ENCODE data around the gene RFX3.

The RFX3 gene

DNA sequence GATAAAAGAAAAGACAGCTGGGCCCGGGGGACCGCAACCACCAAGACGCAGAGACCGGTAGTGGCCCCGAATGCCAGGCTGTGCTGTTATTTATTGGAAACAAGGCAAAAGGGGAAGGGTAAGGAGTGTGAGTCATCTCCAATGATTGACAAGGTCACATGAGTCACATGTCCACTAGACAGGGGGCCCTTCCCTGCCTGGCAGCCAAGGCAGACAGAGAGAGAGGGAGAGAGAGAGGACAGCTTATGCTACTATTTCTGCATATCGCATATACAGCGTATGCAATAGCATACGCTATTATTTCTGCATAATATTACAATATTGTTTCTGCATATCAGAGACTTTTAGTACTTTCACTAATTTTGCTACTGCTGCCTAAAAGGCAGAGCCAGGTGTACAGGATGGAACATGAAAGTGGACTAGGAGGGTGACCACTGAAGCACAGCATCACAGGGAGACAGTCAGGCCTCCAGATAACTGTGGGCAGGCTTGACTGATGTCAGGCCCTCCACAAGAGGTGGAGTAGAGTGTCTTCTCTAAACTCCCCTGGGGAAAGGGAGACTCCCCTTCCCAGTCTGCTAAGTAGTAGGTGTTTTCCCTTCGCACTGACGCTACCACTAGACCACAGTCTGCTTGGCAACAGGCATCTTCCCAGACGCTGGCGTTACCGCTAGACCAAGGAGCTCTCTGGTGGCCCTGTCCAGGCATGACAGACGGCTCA is 50.3 kb downstream of the RFX3 start:
- DNase-seq, result peak; percentile 25

GRCh38 chr9:3474821-3475220 is 51.0 kb downstream of the RFX3 start:
- DNase-seq, result no peak

GRCh38 chr9:3473405-3473804 is 52.4 kb downstream of the RFX3 start:
- DNase-seq, result no peak

GRCh38 chr9:3471883-3472282 is 53.9 kb downstream of the RFX3 start:
- DNase-seq, result no peak

- DNase-seq, result no peak
These were observed 57.2 kb downstream of the RFX3 start for GRCh38 chr9:3468421-3469205.

- peak; percentile 67 for DNase-seq
These were observed 58.1 kb downstream of the RFX3 start for GRCh38 chr9:3467593-3468219.

DNA sequence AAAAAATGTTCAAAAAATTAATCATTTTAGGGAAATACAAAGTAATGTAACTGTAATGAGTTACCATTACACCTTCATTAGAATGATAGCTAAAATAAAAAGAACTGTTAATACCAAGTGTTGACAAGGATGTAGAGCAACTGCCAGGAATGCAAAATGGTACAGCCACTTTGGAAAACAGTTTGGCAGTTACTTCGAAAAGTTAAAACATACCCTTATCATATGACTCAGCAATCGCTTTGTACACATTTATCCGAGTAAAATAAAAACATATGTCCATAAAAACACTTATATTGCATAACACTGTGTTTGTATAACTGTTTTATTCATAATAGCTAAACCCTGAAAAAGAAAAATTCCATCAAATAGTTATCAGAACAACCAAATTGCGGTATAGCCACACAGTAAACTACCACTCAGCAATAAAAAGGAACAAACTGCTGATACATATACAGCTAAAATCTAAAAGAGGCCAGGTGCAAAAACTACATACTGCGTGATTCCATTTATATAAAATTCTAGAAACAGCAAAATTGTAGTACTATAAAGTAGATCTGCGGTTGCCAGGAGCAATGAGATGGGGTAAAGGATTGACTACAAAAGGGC is 61.7 kb downstream of the RFX3 start:
- no peak for DNase-seq

GRCh38 chr9:3458806-3459475 is 66.9 kb downstream of the RFX3 start:
- no peak for DNase-seq

DNA sequence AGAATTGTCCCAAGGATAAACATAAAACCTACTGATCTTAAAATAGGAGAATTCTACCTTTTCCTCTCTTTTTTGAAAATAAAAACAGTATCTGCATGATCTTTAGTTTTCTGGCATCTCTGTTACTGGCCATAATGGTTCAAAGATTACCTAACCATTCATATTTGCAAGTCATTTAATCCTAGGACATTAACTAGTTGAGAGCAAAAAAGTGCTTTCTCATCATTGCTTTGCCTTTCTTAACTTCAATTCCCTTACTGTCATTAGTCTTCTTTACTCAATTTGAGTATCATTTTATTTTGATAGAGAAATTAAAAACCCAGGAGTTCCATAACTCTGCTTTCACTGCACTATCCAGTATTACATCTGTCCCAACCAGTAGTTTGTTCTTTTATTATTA is 68.6 kb downstream of the RFX3 start:
- no peak for DNase-seq

GRCh38 chr9:3455717-3456116 is 70.1 kb downstream of the RFX3 start:
- no peak for DNase-seq

GRCh38 chr9:3455094-3455493 is 70.7 kb downstream of the RFX3 start:
- no peak for DNase-seq

GRCh38 chr9:3451956-3452355 is 73.8 kb downstream of the RFX3 start:
- DNase-seq, result no peak

- no peak for DNase-seq
These were observed 78.0 kb downstream of the RFX3 start for GRCh38 chr9:3447788-3448187.

DNA sequence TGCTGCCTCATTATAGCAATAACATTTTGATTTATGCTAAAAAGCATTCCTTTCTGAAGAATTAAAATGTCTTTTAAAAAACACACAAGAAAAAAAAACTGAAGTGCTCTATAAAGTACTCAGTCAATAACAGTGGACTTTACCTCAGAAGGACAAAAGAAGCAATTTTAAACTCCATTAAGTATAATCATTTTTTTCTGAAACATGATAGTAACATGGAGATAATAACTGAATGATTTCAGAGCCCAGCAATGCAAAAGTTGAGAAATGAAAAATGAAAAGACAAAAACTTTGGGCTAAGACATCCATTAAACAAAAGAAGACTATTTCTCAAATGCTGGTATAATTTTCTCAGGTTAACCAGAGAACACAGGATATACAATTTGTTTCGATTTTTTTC is 78.7 kb downstream of the RFX3 start:
- no peak for DNase-seq

- DNase-seq, result no peak
These were observed 79.5 kb downstream of the RFX3 start for GRCh38 chr9:3446313-3446712.

- DNase-seq, result no peak
These were observed 81.8 kb downstream of the RFX3 start for GRCh38 chr9:3444016-3444415.

DNA sequence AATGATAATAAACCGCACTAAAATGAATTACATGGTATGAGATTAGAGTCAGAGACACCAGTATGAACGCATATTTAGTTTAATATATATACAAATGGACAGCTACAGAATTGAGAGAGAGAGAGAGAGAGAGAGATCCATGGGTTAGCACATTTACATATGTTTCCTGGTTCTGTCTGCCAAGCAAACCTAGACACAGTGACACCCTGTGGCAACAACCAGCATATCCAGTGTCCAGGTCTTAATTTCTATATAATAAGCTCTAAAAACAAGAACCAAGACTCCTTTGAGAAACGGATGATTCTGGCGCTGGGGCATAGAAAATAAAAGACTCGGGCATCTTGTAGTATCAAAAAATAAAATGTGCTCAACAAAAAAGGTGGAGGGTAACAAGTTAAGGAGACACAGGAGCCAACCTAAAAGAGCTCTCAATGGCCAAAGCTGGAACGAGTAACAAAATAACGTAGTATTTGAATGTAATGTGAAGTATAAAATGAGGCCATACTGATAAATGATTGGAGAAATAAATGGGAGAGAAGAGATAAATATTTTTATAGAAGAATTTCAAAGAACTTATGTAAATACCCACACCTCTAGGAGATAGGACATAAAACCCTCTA is 84.5 kb downstream of the RFX3 start:
- peak; percentile 60 for DNase-seq

DNA sequence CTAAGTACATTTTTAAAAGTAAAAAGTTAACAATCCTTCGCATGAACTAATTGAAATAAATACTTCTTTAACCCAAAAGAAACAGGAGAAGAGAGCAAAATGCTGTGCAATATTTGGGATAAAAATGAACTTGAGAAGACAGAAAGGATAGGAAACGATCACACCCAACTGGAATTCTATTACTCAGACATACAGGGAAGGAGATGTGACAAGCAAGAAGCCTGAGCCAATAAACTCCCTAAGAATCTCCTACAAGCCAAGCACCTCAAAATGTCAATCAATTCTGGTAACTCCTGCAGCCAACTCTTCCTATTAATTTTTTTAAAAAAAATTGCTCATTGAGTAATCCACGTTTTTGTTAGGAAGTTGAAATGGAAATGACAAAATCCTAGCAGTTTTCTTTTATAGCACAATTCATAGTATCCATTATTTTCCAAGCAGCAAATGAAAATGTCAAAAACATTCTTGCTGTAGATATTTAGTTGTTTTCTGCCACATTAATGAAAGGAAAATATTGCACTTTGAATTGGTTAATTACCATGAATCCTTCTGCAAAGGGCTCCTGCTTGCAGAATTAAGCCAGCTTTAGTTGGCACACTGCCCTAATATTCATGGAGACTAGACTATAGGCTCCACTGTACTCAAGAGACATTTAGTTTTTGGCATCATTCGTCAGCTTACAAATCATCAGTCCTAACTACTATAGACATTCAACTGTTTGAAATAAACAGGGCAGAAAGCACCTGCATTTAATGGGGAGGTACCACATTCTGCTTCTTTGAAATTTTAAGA is 89.0 kb downstream of the RFX3 start:
- no peak for DNase-seq

- DNase-seq, result no peak
These were observed 90.1 kb downstream of the RFX3 start for GRCh38 chr9:3435732-3436131.

- no peak for DNase-seq
These were observed 91.2 kb downstream of the RFX3 start for GRCh38 chr9:3434594-3434993.

GRCh38 chr9:3433754-3434153 is 92.0 kb downstream of the RFX3 start:
- no peak for DNase-seq

GRCh38 chr9:3433066-3433465 is 92.7 kb downstream of the RFX3 start:
- no peak for DNase-seq
